ENCODE results near the gene ABLIM2. TPM values are rescaled to one million over a fixed set of nuclear protein-coding genes. Genes with fewer than 3 reads are reported as not detected.

The ABLIM2 gene
- total and polyA plus RNA-seq, 2 experiments from 2014 or later = 4.9 to 5.8 TPM

DNA sequence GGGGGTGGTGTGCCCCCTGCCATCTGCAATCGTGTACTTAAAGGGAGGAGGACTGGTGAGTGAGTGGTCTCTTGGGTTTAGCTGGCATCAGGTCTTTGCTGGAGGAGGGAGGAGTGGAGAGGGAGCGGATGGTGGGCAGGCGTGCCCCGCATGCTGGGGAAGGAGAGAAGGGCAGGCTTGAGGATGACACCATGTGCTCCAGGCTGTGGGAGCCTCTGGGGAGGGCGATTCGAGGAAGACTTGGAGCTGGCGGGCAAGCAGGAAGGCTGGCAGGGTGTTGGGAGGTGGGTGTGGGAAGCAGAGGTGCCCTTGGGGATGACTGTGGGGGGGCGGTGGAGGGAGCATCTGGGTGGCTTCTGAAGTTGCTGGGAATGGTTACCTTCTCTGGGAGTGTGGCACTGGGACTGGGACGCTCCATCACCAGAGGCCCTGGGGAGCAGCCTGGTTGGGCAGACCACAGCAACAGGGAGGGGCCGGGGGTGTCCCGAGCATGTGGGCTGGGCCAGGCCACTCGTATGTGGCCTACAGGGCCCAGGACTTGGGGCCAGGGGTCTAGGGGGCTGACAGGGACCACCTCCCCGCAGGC is 188.2 kb downstream of the ABLIM2 start:
- Histone ChIP-seq H3K27me3 (no peaks in the 10 kb centered on the region), H3K9me3 (ENCODE audit: low read depth) (no peaks in the 10 kb centered on the region), H3K27ac (peak overlapping the region; percentile 78), H3K4me3 (no peak overlapping the region), H3K4me1 (ENCODE audit: low read depth) (peaks cover 18% of the 10 kb centered on the region), H3K36me3 (no peaks in the 10 kb centered on the region)
- DNase-seq (ENCODE audit: low read depth in 1 of 2, low spot score in 1 of 2) = no peak
- TF ChIP-seq CTCF (IDR thresholded peaks at IDR 0.05; ENCODE audit: low read depth, low read length) = no peak

- Histone ChIP-seq H3K4me3 (no peak overlapping the region), H3K4me1 (ENCODE audit: low read depth) (peaks cover 18% of the 10 kb centered on the region), H3K27me3 (no peaks in the 10 kb centered on the region), H3K9me3 (ENCODE audit: low read depth) (no peaks in the 10 kb centered on the region), H3K36me3 (no peaks in the 10 kb centered on the region), H3K27ac (no peak overlapping the region)
- TF ChIP-seq CTCF (IDR thresholded peaks at IDR 0.05; ENCODE audit: low read depth, low read length) = no peak
- peak in 1 of 2 donors; percentile 89 for DNase-seq (ENCODE audit: low read depth in 1 of 2, low spot score in 1 of 2)
Observed at GRCh38 chr4:7968262-7968896, 190.2 kb downstream of the ABLIM2 start.

- peaks cover 18% of the 10 kb centered on the region for H3K4me1 ChIP-seq (ENCODE audit: low read depth)
- H3K9me3 ChIP-seq (ENCODE audit: low read depth) = no peaks in the 10 kb centered on the region
- H3K27me3 ChIP-seq = no peaks in the 10 kb centered on the region
- no peak overlapping the region for H3K4me3 ChIP-seq
- peak in 1 of 2 donors; percentile 62 for DNase-seq (ENCODE audit: low read depth in 1 of 2, low spot score in 1 of 2)
- H3K27ac ChIP-seq = no peak overlapping the region
- H3K36me3 ChIP-seq = no peaks in the 10 kb centered on the region
- no peak for TF ChIP-seq CTCF (IDR thresholded peaks at IDR 0.05; ENCODE audit: low read depth, low read length)
Observed at GRCh38 chr4:7967501-7968261, 190.9 kb downstream of the ABLIM2 start.

DNA sequence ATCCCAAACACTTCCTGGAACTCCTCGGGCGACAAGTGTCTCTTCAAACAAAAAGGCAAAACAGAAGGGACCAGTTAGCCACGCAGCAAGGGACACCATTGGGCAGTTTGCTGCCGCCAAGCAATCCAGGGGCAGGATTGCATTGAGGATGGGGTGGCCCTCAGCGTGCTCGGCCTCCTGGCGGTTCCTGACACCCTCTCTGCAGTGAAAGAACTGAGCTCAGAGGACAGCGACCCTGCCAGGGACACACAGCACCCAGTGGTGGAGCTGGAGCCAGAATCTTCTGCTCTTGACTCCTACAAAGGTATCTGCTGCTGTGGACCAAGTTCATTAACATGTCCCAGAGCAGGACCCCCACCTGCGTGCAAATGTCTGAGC is 191.6 kb downstream of the ABLIM2 start:
- H3K9me3 ChIP-seq (ENCODE audit: low read depth) = no peaks in the 10 kb centered on the region
- no peaks in the 10 kb centered on the region for H3K27me3 ChIP-seq
- no peaks in the 10 kb centered on the region for H3K36me3 ChIP-seq
- no peak for DNase-seq (ENCODE audit: low read depth in 1 of 2, low spot score in 1 of 2)
- peaks cover 18% of the 10 kb centered on the region for H3K4me1 ChIP-seq (ENCODE audit: low read depth)
- H3K4me3 ChIP-seq = no peak overlapping the region
- no peak overlapping the region for H3K27ac ChIP-seq
- no peak for TF ChIP-seq CTCF (IDR thresholded peaks at IDR 0.05; ENCODE audit: low read depth, low read length)

DNA sequence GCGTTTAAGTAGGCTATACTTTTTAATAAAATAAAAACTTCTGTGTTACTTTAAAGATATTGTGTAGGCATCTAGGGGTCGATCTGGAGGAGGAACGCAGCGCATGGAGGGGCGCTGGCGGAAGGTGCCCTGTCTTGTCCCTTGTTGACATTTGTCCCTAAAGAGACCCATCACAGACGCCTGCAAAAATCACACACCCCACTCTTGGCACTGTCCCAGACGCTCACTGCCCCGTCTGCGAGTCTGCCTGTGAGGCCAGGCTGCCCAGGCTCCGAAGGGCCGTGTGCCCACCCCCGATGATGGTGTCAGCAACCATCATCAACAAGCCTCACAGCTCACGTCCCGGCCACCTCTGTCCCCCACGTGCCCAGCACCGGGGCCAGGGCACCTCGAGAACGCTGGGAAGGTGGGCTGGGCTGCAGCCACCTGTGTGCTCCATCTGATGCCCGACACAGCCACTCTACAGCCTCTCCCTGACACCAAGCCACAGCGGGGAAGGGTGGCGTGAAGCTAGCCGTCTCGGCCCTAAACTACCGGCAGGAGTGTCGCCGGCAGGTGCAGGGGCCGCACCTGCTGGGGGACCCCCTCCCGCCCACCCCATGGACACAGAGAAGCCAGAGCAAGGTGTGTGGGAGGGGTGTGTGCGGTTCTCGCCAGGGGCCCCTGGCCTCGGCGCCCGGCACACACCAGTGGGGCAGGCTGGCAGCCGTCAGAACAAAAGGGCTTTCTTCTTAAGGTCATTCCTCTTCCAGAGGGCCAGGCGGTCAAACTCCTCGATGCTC is 192.1 kb downstream of the ABLIM2 start:
- DNase-seq (ENCODE audit: low read depth in 1 of 2, low spot score in 1 of 2) = no peak
- H3K9me3 ChIP-seq (ENCODE audit: low read depth) = no peaks in the 10 kb centered on the region
- H3K4me1 ChIP-seq (ENCODE audit: low read depth) = peaks cover 18% of the 10 kb centered on the region
- TF ChIP-seq CTCF (IDR thresholded peaks at IDR 0.05; ENCODE audit: low read depth, low read length) = no peak
- no peak overlapping the region for H3K27ac ChIP-seq
- no peak overlapping the region for H3K4me3 ChIP-seq
- no peaks in the 10 kb centered on the region for H3K36me3 ChIP-seq
- H3K27me3 ChIP-seq = no peaks in the 10 kb centered on the region

All from cardiac muscle cell (in vitro differentiated cells and primary cell).